SIG-M5 treated with dmso at 0.1 percent for 504 hours (cell line): Measurements from ENCODE around the gene IFIT1B.
"Not testable (repeated sequence)": the region's sequence is repeated elsewhere in the genome, so short reads cannot be mapped to it uniquely, and the experiment has no call there.

Experiments used
- DNase-seq: peaks from one replicate; lab custom pipeline; 2025; ENCODE audit not compliant: unreplicated experiment; lab: John Stamatoyannopoulos, UW

The IFIT1B gene

DNA sequence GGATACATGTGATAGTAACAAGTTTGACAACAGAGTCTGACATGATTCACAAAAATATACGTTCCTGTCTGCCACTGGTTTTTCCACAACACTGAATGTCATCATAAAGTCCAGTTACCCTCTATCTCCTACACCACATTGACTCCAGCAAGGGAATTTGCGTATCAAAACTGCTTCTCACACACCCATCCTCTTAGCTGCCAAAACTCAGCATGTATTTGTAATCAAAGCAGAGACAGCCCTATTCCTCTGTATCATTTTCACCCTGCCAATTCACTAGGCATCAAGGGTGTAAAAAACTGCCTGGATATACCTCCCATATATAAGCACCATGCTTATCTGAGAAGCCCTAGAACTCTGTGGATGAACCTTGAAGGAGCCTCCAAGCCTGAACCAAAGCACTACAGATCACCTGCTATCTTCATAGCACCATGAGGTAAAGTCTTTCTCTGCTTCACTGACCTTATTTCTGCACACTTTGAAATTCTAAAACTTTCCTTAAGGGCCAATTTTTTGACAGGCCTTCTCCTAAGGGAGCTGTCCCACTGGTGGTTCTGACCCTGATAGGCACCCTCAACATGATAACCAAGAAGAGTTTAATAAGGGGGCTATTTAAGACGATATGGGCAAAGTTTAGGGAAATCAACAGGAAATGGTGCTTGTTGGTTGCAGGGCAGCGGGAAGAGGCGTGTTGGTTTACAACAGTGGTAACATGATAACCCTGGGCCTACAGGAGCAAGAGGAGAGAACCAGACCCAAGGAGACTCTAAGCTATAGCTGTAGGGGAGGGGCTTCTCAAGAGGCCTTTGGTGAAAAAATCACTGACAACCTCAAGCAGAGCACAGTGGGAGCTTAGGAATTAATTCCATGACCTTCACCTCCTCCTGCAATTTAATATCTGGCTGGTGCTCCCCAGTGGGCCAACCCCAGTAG, at the start of gene IFIT1B:
Gene IFIT1B, plus strand, starts transcription at position 352 of the 933 bp plus-strand sequence. Its CDS starts 80 bp downstream, at position 432.
- DNase-seq, result no peak

DNA sequence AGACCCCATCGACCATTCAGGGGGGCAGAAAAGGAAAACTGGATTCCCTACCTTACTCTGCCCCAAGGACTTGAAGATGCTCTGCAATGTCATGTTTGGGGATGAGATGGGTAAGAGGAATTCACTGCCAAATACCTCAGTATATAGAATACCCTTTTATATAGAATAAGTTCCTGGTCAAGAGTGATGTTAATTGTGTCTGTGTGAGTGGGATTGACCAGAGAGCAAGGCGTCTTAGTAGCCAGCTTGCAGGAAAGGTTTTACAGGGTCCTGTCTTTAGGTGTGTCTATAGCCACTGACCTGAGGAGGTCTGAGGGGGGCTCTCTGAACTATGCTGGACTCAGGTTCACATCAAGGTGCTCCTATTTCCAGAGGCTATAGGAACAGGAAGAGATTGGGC, 48.7 kb upstream of the IFIT1B start:
- no peak for DNase-seq

- not testable (repeated sequence) for DNase-seq
Measured at GRCh38 chr10:89330014-89330413, 47.8 kb upstream of the IFIT1B start.

DNA sequence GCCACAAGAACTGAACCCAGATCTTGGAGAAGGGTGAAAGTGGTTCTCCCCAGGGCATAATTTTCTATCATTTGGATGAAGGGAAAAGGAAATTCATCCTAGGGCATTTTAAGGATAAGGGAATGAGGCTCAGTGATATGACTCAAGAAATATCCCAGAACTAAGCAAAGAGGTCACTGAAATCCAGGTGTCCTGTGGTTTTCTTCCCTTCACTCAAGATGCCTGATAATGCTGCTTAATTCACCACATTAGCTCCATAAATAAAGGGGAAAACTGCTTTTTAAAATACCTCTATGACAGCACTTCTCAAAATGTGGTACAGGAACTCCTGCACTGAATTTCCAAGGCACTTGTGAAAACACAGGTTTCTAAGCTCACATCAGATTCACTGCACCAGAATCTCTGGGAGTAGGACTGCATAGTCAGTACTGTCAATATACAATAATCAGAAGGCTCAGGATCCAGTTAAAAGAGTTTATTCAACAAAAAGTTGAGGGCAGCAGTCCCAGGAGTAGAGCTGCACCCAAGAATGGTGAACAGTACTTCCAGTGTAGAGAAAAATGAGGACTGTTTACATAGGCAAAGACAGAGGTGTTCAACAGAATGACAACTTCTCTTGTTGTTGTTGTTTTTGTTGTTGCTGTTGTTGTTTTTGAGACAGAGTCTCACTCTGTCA, 47.2 kb upstream of the IFIT1B start:
- no peak for DNase-seq

GRCh38 chr10:89331487-89332122, 46.3 kb upstream of the IFIT1B start:
- DNase-seq, result not testable (repeated sequence)

DNA sequence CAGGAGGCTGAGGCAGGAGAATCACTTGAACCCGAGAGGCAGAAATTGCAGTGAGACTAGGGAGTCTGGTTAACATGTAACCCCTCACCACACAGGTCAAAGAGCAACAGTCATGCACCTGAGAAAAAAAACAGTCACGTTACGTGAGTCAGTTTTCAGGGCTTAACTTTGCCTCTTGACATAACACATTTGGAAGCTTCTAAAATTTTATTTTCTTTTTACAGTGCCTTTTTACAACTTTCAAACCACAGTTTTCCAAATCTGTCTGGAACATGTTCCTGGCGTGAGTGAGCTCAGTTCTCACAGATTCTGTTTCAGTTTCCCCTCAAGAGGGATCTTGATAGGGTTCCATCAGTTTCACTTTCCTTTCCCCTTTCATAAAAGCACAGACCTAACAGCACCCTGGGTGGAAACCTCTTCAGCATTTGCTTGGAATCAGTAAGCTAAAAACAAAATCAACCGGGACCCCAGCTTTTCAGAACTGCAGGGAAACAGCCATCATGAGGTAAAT, 45.7 kb upstream of the IFIT1B start:
- peak; percentile 39 for DNase-seq

GRCh38 chr10:89335226-89335625, 42.6 kb upstream of the IFIT1B start:
- no peak for DNase-seq

- no peak for DNase-seq
Measured at GRCh38 chr10:89336241-89336640, 41.6 kb upstream of the IFIT1B start.

DNA sequence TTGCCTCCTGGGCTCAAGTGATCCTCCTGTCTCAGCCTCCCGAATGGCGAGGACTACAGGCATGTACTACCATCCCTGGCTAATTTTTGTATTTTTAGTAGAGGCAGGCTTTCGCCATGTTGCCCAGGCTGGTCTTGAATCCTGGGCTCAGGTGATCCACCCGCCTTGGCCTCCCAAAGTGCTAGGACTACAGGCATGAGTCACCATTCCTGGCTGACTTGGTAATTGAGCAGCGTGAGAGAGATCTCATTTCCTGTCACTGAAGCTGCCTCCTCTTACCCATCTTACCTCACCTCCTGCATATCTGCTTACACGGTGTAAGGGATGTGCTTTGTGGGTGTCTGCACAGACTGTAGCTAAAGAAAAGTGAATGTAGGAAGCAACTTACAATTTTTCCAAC, 40.4 kb upstream of the IFIT1B start:
- no peak for DNase-seq

DNA sequence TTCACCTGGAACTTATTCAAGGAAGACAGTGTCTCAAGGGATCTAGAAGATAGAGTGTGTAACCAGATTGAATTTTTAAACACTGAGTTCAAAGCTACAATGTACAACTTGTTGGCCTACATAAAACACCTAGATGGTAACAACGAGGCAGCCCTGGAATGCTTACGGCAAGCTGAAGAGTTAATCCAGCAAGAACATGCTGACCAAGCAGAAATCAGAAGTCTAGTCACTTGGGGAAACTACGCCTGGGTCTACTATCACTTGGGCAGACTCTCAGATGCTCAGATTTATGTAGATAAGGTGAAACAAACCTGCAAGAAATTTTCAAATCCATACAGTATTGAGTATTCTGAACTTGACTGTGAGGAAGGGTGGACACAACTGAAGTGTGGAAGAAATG, 39.1 kb upstream of the IFIT1B start:
- no peak for DNase-seq

- DNase-seq, result no peak
Measured at GRCh38 chr10:89339875-89340274, 38.0 kb upstream of the IFIT1B start.

GRCh38 chr10:89341649-89342048, 36.2 kb upstream of the IFIT1B start:
- DNase-seq, result no peak

DNA sequence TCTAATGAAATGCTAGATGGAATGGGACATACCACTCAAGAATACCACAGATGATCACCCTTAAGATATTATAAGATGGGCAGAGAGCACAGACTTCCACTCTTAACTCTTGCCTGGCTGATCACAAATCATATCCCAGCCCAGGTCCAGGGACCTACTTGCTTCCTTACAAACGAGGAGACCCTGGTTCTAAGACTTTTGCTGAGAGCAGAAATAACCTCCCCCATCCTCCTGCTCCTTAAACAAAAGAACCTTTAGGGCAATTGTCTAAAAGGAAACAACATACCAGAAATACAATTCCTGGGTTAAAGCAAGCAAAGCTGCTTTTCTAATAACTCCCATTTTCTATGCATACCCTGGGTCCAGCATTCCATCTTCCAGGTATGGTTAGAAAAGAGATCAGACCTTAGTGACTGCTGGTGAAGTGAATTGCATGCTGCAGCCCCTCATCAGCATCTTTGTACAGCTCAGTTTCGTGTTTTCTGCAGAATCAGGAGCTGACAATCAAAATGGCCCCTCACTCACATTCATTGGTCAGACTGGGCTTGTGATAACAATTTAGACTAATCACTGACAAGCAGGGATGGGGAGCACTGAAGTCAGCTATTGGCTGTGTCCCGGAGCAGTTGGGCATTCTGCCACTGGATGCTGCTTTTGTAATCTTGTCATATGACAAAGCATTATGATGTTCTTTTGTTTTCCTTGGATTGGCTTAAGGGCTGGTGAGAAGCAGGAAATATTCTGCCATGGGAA, 35.5 kb upstream of the IFIT1B start:
- no peak for DNase-seq

DNA sequence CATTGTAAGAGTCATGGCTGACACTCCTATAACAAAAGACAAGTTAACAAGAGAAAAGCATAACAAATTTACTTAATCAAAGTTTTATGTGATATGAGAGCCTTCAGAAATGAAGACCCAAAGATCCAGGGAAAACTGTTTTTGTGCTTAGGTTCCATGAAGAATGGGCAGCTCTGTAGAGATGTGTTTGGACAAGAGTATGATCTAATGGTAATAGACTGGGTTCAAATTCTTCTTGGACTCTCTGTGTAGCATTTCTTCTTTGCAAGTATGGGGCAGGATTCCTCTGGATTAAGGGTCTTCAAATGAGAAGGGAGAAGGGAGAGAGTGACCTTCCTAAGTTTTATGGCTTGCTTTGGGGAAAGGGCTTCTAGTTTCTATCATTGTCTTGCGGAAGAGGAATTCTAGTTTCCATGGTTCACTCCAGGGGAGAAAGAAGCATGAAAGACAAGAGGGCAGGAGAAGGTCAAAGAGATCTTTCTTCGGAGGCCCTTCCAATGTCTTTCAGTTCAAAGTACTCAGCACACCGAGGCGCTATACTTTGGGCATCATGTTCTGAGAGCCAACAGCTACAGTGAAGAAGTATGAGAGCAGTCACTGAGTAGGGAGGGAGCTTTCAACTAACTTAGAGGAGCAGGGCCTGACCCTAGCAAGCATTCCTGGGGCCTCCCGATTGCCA, 34.6 kb upstream of the IFIT1B start:
- no peak for DNase-seq

DNA sequence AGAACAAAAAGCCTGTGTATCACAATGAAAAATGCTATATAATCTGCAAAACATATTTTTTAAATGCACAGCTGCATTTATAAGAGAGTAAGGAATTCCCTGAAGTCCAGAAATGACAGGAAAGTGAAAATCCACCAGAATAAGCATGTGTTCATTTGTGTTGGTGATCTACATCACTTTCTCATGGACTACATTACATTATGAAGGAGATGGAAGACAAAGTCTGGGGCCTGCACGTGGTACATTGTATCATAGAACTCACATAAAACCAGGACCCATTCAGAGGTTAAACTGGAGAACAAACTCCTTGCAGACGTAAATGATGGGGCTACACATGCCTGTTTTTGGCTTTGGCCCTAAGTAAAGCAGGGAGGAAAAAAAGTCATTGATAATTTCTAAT, 33.7 kb upstream of the IFIT1B start:
- DNase-seq, result no peak

GRCh38 chr10:89345367-89346000, 32.4 kb upstream of the IFIT1B start:
- no peak for DNase-seq

DNA sequence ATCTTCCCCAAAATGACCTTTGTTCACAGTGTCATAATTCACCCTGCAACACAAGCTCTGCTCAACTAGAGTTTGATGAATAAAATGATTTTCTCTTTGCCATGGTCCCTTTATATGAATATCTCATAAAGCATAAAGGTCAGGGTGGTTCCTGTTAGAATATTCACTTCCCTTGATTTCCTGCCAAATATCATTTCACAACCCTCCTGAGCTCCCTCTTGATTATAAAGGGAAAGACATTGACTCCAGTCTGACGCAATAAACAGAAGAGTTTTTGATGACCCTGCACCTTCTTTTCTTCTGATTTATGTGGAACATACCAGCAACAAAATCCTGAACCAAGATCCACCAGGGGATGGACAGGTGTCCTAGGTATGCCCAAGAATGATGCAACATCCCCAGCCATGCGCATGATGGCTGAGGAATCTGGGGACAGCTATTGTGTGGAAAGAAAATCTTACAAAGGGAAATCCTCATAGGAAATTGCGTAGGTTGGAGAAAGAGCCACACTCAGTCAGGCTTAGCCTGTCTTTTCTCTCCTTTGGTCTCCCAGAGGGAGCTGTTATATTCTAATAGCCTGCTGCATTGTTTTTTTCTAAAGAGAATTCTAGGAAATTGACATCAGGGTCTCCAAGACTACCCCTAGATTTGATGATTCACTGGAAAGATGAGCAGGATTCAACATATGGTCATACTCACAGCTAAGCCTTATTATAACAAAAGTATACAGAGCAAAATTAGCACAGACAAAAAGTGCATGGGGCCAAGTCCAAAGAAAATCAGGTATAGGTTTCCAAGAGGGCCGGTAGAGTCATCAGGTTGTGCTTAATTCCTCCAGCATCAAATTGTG, 31.2 kb upstream of the IFIT1B start:
- no peak for DNase-seq

DNA sequence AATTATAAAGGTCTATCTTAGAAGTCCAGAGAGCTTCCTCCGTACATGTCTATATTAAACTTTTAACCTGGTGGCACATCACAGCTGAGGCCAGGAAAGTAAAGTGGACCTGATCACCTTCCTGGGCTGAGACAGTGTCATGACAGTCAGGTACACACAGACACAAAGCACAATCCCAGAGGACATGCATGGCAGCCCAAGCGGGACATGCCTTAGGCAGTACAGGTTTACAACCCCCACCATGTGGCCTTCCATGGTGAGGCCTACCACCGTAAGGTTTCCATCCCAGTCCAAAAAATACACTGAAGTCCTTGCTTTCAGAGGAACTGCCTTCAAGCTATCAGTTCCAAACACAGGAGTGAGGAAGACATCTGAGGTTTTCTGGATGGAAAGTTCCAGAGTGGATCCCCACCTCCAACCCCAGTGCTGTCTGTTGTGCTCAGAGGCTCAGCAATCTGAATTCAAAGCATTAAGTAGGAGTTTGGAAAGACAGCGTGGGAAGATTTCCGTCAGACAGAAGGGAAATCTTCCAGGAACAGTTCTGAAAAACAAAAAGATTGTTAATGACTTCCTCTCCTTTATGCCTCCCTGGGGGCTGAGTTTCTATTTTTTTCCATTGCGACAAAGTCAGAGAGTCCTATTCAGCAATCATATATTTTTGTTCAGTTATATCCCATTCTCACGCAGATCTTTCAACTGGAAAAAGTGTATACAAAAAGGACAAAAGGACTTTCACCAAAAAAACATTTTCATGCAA, 30.0 kb upstream of the IFIT1B start:
- no peak for DNase-seq
